Measurements from ENCODE around the gene ADORA2A.

ADORA2A gene

GRCh38 chr22:24417901-24418641, 9.3 kb upstream of the ADORA2A start:
- DNase-seq (ENCODE audit: low read depth in 2 of 2), result no peak

GRCh38 chr22:24418786-24419474, 8.5 kb upstream of the ADORA2A start:
- DNase-seq (ENCODE audit: low read depth in 2 of 2), result no peak

GRCh38 chr22:24419475-24419850, 7.9 kb upstream of the ADORA2A start:
- DNase-seq (ENCODE audit: low read depth in 2 of 2), result no peak

- DNase-seq (ENCODE audit: low read depth in 2 of 2), result no peak
Observed at GRCh38 chr22:24420072-24420976, 7.1 kb upstream of the ADORA2A start.

- DNase-seq (ENCODE audit: low read depth in 2 of 2), result no peak
Observed at GRCh38 chr22:24420977-24421343, 6.4 kb upstream of the ADORA2A start.

- no peak for DNase-seq (ENCODE audit: low read depth in 2 of 2)
Observed at GRCh38 chr22:24421428-24421931, 5.9 kb upstream of the ADORA2A start.

GRCh38 chr22:24422102-24422665, 5.2 kb upstream of the ADORA2A start:
- no peak for DNase-seq (ENCODE audit: low read depth in 2 of 2)

GRCh38 chr22:24423519-24424000, 3.8 kb upstream of the ADORA2A start:
- no peak for DNase-seq (ENCODE audit: low read depth in 2 of 2)

GRCh38 chr22:24424001-24424900, 3.1 kb upstream of the ADORA2A start:
- no peak for DNase-seq (ENCODE audit: low read depth in 2 of 2)

- DNase-seq (ENCODE audit: low read depth in 2 of 2), result no peak
Observed at GRCh38 chr22:24424901-24425775, 2.3 kb upstream of the ADORA2A start.

- DNase-seq (ENCODE audit: low read depth in 2 of 2), result no peak
Observed at GRCh38 chr22:24426436-24426835, 963 bp upstream of the ADORA2A start.

GRCh38 chr22:24426851-24427499, 424 bp upstream of the ADORA2A start:
- no peak for DNase-seq (ENCODE audit: low read depth in 2 of 2)

GRCh38 chr22:24428751-24429410, 1.5 kb downstream of the ADORA2A start:
- DNase-seq (ENCODE audit: low read depth in 2 of 2), result no peak

- DNase-seq (ENCODE audit: low read depth in 2 of 2), result no peak
Observed at GRCh38 chr22:24429411-24430365, 2.3 kb downstream of the ADORA2A start.

- no peak for DNase-seq (ENCODE audit: low read depth in 2 of 2)
Observed at GRCh38 chr22:24430431-24431308, 3.3 kb downstream of the ADORA2A start.

- no peak for DNase-seq (ENCODE audit: low read depth in 2 of 2)
Observed at GRCh38 chr22:24431309-24432034, 4.1 kb downstream of the ADORA2A start.

All from fibroblast of skin of left quadriceps (primary cell).